ENCODE data around the gene KRTAP9-1. TPM values are rescaled to one million over a fixed set of nuclear protein-coding genes. Genes with fewer than 3 reads are reported as not detected.
"Not testable (repeated sequence)": the region's sequence is repeated elsewhere in the genome, so short reads cannot be mapped to it uniquely, and the experiment has no call there.

KRTAP9-1 gene
- total RNA-seq, 2 experiments from 2014 or later, result not detected

DNA sequence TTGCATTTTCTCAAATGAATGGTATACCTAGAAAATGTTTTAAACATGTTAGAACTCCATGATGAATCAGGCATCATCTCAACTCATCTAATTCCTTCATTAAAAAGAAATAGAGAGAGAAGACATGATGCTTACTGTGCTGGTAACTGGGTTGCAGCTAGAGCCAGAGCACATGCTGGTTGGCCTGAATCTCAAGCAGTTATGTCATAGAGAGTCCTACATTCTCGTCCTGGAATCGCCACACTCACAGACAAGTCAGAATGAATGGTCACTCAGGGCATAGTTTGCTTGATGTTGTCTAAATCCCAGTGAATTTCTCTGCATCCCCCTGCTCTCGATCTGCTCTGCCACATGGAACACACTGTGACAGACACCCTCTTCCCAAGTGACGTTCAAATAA lies 47.4 kb downstream of the KRTAP9-1 start:
- CTCF ChIA-PET; intact Hi-C loops (cut with micrococcal nuclease); H3K4me3 Mint-ChIP-seq; H3K9me3 Mint-ChIP-seq; H3K36me3 Mint-ChIP-seq (ENCODE audit: low read depth); H3K27ac Mint-ChIP-seq; H3K4me1 Mint-ChIP-seq (ENCODE audit: low read depth); DNase-seq; H3K27me3 Mint-ChIP-seq (ENCODE audit: low read depth): not testable (repeated sequence)

DNA sequence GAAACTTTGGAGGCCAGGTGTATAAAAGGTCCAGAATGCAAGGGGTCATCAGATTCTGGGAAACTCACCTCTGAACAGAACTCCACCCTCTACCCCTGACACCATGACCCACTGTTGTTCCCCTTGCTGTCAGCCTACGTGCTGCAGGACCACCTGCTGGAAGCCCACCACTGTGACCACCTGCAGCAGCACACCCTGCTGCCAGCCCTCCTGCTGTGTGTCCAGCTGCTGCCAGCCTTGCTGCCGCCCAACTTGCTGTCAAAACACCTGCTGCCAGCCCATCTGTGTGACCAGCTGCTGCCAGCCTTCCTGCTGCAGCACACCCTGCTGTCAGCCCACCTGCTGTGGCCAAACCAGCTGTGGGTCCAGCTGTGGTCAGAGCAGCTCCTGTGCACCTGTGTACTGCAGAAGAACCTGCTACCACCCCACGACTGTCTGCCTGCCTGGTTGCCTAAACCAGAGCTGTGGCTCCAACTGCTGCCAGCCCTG lies 48.3 kb downstream of the KRTAP9-1 start, which contains the start of gene KRTAP9-8:
KRTAP9-8 (plus strand) TSS at position 51 of the 489 bp plus-strand sequence; CDS start at position 104, 53 bp downstream.
- H3K36me3 Mint-ChIP-seq (ENCODE audit: low read depth); intact Hi-C loops (cut with micrococcal nuclease); H3K27ac Mint-ChIP-seq; H3K9me3 Mint-ChIP-seq; CTCF ChIA-PET; H3K4me1 Mint-ChIP-seq (ENCODE audit: low read depth); H3K27me3 Mint-ChIP-seq (ENCODE audit: low read depth); DNase-seq; H3K4me3 Mint-ChIP-seq: not testable (repeated sequence)

Other genes starting within 250 kb of the KRTAP9-1 start
- not detected for gene KRT39, start 222.9 kb upstream of the KRTAP9-1 start, total RNA-seq
- not detected for gene KRT40, start 205.6 kb upstream of the KRTAP9-1 start, total RNA-seq
- not detected for gene KRTAP3-3, start 195.7 kb upstream of the KRTAP9-1 start, total RNA-seq
- not detected for gene KRTAP3-2, start 190.0 kb upstream of the KRTAP9-1 start, total RNA-seq
- gene KRTAP3-1, start 180.8 kb upstream of the KRTAP9-1 start, total RNA-seq, result not detected
- gene KRTAP1-5, start 162.7 kb upstream of the KRTAP9-1 start, total RNA-seq, result not detected
- gene KRTAP1-4, start 159.7 kb upstream of the KRTAP9-1 start, total RNA-seq, result not detected
- not detected for gene KRTAP1-3, start 155.0 kb upstream of the KRTAP9-1 start, total RNA-seq
- not detected for gene KRTAP1-1, start 148.4 kb upstream of the KRTAP9-1 start, total RNA-seq
- gene KRTAP2-1, start 142.6 kb upstream of the KRTAP9-1 start, total RNA-seq, result not detected
- gene KRTAP2-2, start 134.7 kb upstream of the KRTAP9-1 start, total RNA-seq, result not detected
- not detected for gene KRTAP2-3, start 129.8 kb upstream of the KRTAP9-1 start, total RNA-seq
- gene KRTAP2-4, start 124.0 kb upstream of the KRTAP9-1 start, total RNA-seq, result not detected
- gene KRTAP4-7, start 105.7 kb upstream of the KRTAP9-1 start, total RNA-seq, result not detected
- gene KRTAP4-8, start 91.7 kb upstream of the KRTAP9-1 start, total RNA-seq, result not detected
- not detected for gene KRTAP4-16, start 87.7 kb upstream of the KRTAP9-1 start, total RNA-seq
- gene KRTAP4-9, start 84.5 kb upstream of the KRTAP9-1 start, total RNA-seq, result not detected
- not detected for gene KRTAP4-11, start 71.5 kb upstream of the KRTAP9-1 start, total RNA-seq
- gene KRTAP4-12, start 65.7 kb upstream of the KRTAP9-1 start, total RNA-seq, result not detected
- gene KRTAP4-6, start 49.3 kb upstream of the KRTAP9-1 start, total RNA-seq, result not detected
- gene KRTAP4-5, start 40.1 kb upstream of the KRTAP9-1 start, total RNA-seq, result not detected
- gene KRTAP4-4, start 29.1 kb upstream of the KRTAP9-1 start, total RNA-seq, result not detected
- gene KRTAP4-3, start 21.7 kb upstream of the KRTAP9-1 start, total RNA-seq, result not detected
- gene KRTAP4-2, start 11.7 kb upstream of the KRTAP9-1 start, total RNA-seq, result not detected
- gene KRTAP4-1, start 5.0 kb upstream of the KRTAP9-1 start, total RNA-seq, result not detected
- not detected for gene KRTAP9-2, start 36.8 kb downstream of the KRTAP9-1 start, total RNA-seq
- not detected for gene KRTAP9-3, start 42.6 kb downstream of the KRTAP9-1 start, total RNA-seq
- not detected for gene KRTAP9-8, start 48.1 kb downstream of the KRTAP9-1 start, total RNA-seq
- gene KRTAP9-4, start 59.8 kb downstream of the KRTAP9-1 start, total RNA-seq, result not detected
- not detected for gene KRTAP9-9, start 65.5 kb downstream of the KRTAP9-1 start, total RNA-seq
- not detected for gene KRTAP9-6, start 75.5 kb downstream of the KRTAP9-1 start, total RNA-seq
- not detected for gene KRTAP9-7, start 85.8 kb downstream of the KRTAP9-1 start, total RNA-seq
- not detected for gene KRTAP29-1, start 113.0 kb downstream of the KRTAP9-1 start, total RNA-seq
- gene KRTAP16-1, start 119.4 kb downstream of the KRTAP9-1 start, total RNA-seq, result under 1 TPM in 1 of 2 experiments, not detected in 1; 0.15 TPM
- gene KRTAP17-1, start 125.8 kb downstream of the KRTAP9-1 start, total RNA-seq, result not detected
- not detected for gene KRT33A, start 160.9 kb downstream of the KRTAP9-1 start, total RNA-seq
- not detected for gene KRT33B, start 179.9 kb downstream of the KRTAP9-1 start, total RNA-seq
- gene KRT34, start 192.4 kb downstream of the KRTAP9-1 start, total RNA-seq, result not detected
- gene KRT31, start 207.7 kb downstream of the KRTAP9-1 start, total RNA-seq, result not detected
- gene KRT37, start 234.7 kb downstream of the KRTAP9-1 start, total RNA-seq, result not detected

Measured in activated naive CD4-positive, alpha-beta T cell treated with anti-CD3 and anti-CD28 coated beads for 36 hours (primary cell).